Suprapubic skin (tissue), 4 donors: Measurements from ENCODE around the gene KLHL29.

Experiments used
- EP300 ChIP-seq: sonication (generic); formaldehyde crosslinking; IDR thresholded peaks from one replicate; pipeline ENCODE4 v1.6.1; 2017; ENCODE audit warnings: antibody characterized with exemption
- POLR2A ChIP-seq, 2 donors: fragments of 450-650 bp; IDR thresholded peaks; one replicate each; pipeline ENCODE4 v1.6.1; 2017; ENCODE audit warnings: antibody characterized with exemption in 2 of 2, mild to moderate bottlenecking in 2 of 2, moderate library complexity in 2 of 2
- POLR2AphosphoS5 ChIP-seq, 3 donors: sonication (generic); formaldehyde crosslinking; IDR thresholded peaks; one replicate each; pipeline ENCODE4 v1.6.1; 2017; ENCODE audit warnings: antibody characterized with exemption in 3 of 3
- TF ChIP-seq, protein P1 (sequence below), 2 donors: fragments of 200-600 bp in 1 of 2; fragments of 450-650 bp in 1 of 2; sonication (generic) in 1 of 2; IDR thresholded peaks; one replicate each; pipeline ENCODE4 v1.5.1; 2016 to 2019; ENCODE audit warnings: antibody characterized with exemption in 2 of 2, mild to moderate bottlenecking in 1 of 2, moderate library complexity in 1 of 2

DNA sequence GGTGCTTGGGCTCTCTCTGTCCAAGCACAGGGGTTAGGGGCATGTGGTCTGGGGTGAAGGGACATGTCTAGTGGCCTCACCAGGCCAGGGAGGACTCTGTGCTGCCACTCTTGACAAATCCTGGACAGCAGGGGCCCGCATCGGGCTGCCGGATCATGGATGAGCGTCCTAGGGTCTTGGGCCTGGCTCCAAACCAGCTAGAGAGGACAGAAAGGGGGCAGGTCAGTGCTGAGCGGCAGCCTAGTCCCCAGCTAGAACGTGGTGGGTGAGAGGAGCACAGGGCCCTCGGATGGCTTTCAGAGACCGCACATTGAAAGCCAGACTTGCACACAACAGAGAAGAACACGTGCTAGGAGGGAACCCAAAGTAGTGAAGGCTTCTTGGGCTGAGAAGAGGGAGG is 300.7 kb downstream of the KLHL29 start:
- TF ChIP-seq, protein P1, sequence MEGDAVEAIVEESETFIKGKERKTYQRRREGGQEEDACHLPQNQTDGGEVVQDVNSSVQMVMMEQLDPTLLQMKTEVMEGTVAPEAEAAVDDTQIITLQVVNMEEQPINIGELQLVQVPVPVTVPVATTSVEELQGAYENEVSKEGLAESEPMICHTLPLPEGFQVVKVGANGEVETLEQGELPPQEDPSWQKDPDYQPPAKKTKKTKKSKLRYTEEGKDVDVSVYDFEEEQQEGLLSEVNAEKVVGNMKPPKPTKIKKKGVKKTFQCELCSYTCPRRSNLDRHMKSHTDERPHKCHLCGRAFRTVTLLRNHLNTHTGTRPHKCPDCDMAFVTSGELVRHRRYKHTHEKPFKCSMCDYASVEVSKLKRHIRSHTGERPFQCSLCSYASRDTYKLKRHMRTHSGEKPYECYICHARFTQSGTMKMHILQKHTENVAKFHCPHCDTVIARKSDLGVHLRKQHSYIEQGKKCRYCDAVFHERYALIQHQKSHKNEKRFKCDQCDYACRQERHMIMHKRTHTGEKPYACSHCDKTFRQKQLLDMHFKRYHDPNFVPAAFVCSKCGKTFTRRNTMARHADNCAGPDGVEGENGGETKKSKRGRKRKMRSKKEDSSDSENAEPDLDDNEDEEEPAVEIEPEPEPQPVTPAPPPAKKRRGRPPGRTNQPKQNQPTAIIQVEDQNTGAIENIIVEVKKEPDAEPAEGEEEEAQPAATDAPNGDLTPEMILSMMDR (IDR thresholded peaks at IDR 0.05): no peak
- no peak for TF ChIP-seq POLR2A (IDR thresholded peaks at IDR 0.05)
- no peak for TF ChIP-seq EP300
- TF ChIP-seq POLR2AphosphoS5 (IDR thresholded peaks at IDR 0.05): no peak
